GM12878 (cell line): Measurements from ENCODE around the gene SNX32. TPM values are rescaled to one million over a fixed set of nuclear protein-coding genes. Genes with fewer than 3 reads are reported as not detected.

Source experiments
- BMI1 ChIP-seq: fragments of 450-650 bp; IDR thresholded peaks from 2 replicates; pipeline ENCODE4 v1.6.1; 2016; ENCODE audit warnings: mild to moderate bottlenecking, moderate library complexity, borderline replicate concordance
- CHD1 ChIP-seq: IDR thresholded peaks from 2 replicates; pipeline ENCODE4 v1.6.1; 2012; ENCODE audit warnings: low read depth, low read length, improper control_type of control experiment
- EED ChIP-seq: sonication (generic); IDR thresholded peaks from 2 replicates; pipeline ENCODE4 v1.6.1; 2016; ENCODE audit warnings: antibody characterized with exemption, low read depth
- FOXM1 ChIP-seq: IDR thresholded peaks from 2 replicates; pipeline ENCODE4 v1.6.1; 2012; ENCODE audit warnings: low read depth, mild to moderate bottlenecking, inconsistent platforms, low read length, moderate library complexity
- RELA ChIP-seq: fragments of 450-650 bp; IDR thresholded peaks from 2 replicates; pipeline ENCODE4 v1.8.0; 2014; ENCODE audit warnings: borderline replicate concordance; ENCODE audit not compliant: partially characterized antibody
- SIX5 ChIP-seq: IDR thresholded peaks from 2 replicates; pipeline ENCODE4 v1.6.1; 2011; ENCODE audit warnings: mild to moderate bottlenecking, low read depth, low read length, moderate library complexity; ENCODE audit not compliant: severe bottlenecking
- ZNF622 ChIP-seq: fragments of 450-650 bp; IDR thresholded peaks from 2 replicates; pipeline ENCODE4 v1.6.1; 2017; ENCODE audit warnings: mild to moderate bottlenecking, inconsistent platforms
- polyA plus RNA-seq, 11 experiments: library from polyadenylated mRNA; depleted of rRNA in 4 of 11; unstranded in 6 of 11; stranded (reverse) in 5 of 11; fragments of >200 nt; fragmentation: Nextera tagmentation in 4 of 11; fragmentation: Illumina TruSeq in 1 of 11; extraction: Ambion mirVana in 4 of 11; extraction: Trizol in 1 of 11; gene quantifications; 1 replicate in 1 of 11; 2 replicates in 10 of 11; pipeline versions ENCODE4 v1.2.1 to v1.2.3, GENCODE V29; 2011 to 2016; ENCODE audit warnings: inconsistent platforms in 2 of 11, missing spikeins in 2 of 11, low read depth in 1 of 11
- total RNA-seq, 4 experiments: library from RNA; depleted of rRNA in 3 of 4; stranded (reverse); fragments of >200 nt in 3 of 4; fragmentation: Illumina TruSeq in 1 of 4; extraction: Trizol in 1 of 4; gene quantifications; 2 replicates each; pipeline versions ENCODE4 v1.2.1 to v1.2.3, GENCODE V29; 2013 to 2021
- TF ChIP-seq, protein P1 (sequence below): fragments of 450-650 bp; IDR thresholded peaks from 2 replicates; pipeline ENCODE4 v1.6.1; 2016; ENCODE audit warnings: mild to moderate bottlenecking
- TF ChIP-seq, protein P2 (sequence below): IDR thresholded peaks from 2 replicates; pipeline ENCODE4 v1.6.1; 2012; ENCODE audit warnings: mild to moderate bottlenecking, low read depth, low read length
- TF ChIP-seq, protein P3 (sequence below): IDR thresholded peaks from 2 replicates; pipeline ENCODE4 v1.6.1; 2012; ENCODE audit warnings: low read depth, low read length, improper control_type of control experiment
- TF ChIP-seq, protein P4 (sequence below): fragments of 150-350 bp; IDR thresholded peaks from 2 replicates; pipeline ENCODE4 v1.6.1; 2016; ENCODE audit warnings: low read depth, low read length
- TF ChIP-seq, protein P5 (sequence below): fragments of 450-650 bp; IDR thresholded peaks from 2 replicates; pipeline ENCODE4 v1.6.1; 2016; ENCODE audit warnings: mild to moderate bottlenecking
- TF ChIP-seq, protein P6 (sequence below): fragments of 450-650 bp; IDR thresholded peaks from 2 replicates; pipeline ENCODE4 v1.6.1; 2014; ENCODE audit warnings: mild to moderate bottlenecking

Gene SNX32
- total and polyA plus RNA-seq, 10 of the 15 experiments (the other 5 are each of a cell fraction or from before 2014, with no cell fraction given) = 0.04 to 1.5 (median 0.11) TPM; not detected in 1

DNA sequence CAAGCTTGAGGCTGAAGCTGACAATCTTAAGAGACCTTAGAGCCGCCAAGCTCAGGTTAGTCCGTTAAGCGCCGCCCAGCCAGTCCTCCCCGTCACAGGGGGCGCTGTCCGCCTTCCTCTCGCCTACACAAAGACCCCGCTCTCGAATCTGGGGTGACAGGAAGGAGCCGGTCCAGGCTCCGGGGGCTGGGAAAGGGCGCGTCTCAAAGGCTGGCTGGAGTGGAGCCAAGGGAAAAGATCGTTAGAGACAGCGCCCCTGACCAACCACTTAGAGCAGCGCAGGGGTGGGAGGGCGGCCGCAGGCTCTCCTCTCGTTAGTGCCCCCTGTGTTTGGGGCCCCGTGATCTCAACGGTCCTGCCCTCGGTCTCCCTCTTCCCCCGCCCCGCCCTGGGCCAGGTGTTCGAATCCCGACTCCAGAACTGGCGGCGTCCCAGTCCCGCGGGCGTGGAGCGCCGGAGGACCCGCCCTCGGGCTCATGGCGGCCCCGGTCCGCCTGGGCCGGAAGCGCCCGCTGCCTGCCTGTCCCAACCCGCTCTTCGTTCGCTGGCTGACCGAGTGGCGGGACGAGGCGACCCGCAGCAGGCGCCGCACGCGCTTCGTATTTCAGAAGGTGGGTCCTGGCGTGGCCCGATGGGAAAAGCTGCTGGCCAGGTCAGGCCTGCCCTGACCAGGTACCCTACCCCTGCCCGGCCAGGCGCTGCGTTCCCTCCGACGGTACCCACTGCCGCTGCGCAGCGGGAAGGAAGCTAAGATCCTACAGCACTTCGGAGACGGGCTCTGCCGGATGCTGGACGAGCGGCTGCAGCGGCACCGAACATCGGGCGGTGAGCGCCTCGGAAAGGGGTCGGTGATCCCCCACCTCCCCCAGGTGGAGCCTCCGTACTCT is 26.8 kb downstream of the SNX32 start, which contains the start of gene MUS81 (continued):
- TF ChIP-seq, protein P1, sequence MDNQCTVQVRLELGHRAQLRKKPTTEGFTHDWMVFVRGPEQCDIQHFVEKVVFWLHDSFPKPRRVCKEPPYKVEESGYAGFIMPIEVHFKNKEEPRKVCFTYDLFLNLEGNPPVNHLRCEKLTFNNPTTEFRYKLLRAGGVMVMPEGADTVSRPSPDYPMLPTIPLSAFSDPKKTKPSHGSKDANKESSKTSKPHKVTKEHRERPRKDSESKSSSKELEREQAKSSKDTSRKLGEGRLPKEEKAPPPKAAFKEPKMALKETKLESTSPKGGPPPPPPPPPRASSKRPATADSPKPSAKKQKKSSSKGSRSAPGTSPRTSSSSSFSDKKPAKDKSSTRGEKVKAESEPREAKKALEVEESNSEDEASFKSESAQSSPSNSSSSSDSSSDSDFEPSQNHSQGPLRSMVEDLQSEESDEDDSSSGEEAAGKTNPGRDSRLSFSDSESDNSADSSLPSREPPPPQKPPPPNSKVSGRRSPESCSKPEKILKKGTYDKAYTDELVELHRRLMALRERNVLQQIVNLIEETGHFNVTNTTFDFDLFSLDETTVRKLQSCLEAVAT = no peak
- TF ChIP-seq FOXM1 = no peak
- TF ChIP-seq, protein P2, sequence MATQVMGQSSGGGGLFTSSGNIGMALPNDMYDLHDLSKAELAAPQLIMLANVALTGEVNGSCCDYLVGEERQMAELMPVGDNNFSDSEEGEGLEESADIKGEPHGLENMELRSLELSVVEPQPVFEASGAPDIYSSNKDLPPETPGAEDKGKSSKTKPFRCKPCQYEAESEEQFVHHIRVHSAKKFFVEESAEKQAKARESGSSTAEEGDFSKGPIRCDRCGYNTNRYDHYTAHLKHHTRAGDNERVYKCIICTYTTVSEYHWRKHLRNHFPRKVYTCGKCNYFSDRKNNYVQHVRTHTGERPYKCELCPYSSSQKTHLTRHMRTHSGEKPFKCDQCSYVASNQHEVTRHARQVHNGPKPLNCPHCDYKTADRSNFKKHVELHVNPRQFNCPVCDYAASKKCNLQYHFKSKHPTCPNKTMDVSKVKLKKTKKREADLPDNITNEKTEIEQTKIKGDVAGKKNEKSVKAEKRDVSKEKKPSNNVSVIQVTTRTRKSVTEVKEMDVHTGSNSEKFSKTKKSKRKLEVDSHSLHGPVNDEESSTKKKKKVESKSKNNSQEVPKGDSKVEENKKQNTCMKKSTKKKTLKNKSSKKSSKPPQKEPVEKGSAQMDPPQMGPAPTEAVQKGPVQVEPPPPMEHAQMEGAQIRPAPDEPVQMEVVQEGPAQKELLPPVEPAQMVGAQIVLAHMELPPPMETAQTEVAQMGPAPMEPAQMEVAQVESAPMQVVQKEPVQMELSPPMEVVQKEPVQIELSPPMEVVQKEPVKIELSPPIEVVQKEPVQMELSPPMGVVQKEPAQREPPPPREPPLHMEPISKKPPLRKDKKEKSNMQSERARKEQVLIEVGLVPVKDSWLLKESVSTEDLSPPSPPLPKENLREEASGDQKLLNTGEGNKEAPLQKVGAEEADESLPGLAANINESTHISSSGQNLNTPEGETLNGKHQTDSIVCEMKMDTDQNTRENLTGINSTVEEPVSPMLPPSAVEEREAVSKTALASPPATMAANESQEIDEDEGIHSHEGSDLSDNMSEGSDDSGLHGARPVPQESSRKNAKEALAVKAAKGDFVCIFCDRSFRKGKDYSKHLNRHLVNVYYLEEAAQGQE = 0 out of 2 replicates have a peak, but pooled peaks have one; percentile 38
- TF ChIP-seq BMI1 = no peak
- TF ChIP-seq, protein P3, sequence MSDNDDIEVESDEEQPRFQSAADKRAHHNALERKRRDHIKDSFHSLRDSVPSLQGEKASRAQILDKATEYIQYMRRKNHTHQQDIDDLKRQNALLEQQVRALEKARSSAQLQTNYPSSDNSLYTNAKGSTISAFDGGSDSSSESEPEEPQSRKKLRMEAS = peak; percentile 41; the same call in 1 of the 2 replicates
- peak; percentile 48 for TF ChIP-seq SIX5
- TF ChIP-seq, protein P4, sequence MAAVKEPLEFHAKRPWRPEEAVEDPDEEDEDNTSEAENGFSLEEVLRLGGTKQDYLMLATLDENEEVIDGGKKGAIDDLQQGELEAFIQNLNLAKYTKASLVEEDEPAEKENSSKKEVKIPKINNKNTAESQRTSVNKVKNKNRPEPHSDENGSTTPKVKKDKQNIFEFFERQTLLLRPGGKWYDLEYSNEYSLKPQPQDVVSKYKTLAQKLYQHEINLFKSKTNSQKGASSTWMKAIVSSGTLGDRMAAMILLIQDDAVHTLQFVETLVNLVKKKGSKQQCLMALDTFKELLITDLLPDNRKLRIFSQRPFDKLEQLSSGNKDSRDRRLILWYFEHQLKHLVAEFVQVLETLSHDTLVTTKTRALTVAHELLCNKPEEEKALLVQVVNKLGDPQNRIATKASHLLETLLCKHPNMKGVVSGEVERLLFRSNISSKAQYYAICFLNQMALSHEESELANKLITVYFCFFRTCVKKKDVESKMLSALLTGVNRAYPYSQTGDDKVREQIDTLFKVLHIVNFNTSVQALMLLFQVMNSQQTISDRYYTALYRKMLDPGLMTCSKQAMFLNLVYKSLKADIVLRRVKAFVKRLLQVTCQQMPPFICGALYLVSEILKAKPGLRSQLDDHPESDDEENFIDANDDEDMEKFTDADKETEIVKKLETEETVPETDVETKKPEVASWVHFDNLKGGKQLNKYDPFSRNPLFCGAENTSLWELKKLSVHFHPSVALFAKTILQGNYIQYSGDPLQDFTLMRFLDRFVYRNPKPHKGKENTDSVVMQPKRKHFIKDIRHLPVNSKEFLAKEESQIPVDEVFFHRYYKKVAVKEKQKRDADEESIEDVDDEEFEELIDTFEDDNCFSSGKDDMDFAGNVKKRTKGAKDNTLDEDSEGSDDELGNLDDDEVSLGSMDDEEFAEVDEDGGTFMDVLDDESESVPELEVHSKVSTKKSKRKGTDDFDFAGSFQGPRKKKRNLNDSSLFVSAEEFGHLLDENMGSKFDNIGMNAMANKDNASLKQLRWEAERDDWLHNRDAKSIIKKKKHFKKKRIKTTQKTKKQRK = no peak
- peak; percentile 21 for TF ChIP-seq RELA
- TF ChIP-seq, protein P5, sequence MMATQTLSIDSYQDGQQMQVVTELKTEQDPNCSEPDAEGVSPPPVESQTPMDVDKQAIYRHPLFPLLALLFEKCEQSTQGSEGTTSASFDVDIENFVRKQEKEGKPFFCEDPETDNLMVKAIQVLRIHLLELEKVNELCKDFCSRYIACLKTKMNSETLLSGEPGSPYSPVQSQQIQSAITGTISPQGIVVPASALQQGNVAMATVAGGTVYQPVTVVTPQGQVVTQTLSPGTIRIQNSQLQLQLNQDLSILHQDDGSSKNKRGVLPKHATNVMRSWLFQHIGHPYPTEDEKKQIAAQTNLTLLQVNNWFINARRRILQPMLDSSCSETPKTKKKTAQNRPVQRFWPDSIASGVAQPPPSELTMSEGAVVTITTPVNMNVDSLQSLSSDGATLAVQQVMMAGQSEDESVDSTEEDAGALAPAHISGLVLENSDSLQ = peak; percentile 94
- no peak for TF ChIP-seq CHD1
- peak; percentile 68; the same call in 1 of the 2 replicates for TF ChIP-seq EED
- TF ChIP-seq, protein P6, sequence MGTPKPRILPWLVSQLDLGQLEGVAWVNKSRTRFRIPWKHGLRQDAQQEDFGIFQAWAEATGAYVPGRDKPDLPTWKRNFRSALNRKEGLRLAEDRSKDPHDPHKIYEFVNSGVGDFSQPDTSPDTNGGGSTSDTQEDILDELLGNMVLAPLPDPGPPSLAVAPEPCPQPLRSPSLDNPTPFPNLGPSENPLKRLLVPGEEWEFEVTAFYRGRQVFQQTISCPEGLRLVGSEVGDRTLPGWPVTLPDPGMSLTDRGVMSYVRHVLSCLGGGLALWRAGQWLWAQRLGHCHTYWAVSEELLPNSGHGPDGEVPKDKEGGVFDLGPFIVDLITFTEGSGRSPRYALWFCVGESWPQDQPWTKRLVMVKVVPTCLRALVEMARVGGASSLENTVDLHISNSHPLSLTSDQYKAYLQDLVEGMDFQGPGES = no peak
- no peak for TF ChIP-seq ZNF622
